OCI-LY7 (cell line): ENCODE results near the gene KIAA1549. TPM values are rescaled to one million over a fixed set of nuclear protein-coding genes. Genes with fewer than 3 reads are reported as not detected.

Experiments
- BruUV-seq: library from RNA; stranded (reverse); fragments of 400-500 nt; replicated peaks from 2 replicates; lab custom pipeline; 2021; lab: Mats Ljungman, UMichigan
- CTCF ChIA-PET: fragments of 300-600 bp; sonication (Branson Sonifier 250); formaldehyde crosslinking; loops from one replicate; lab custom pipeline; 2022; ENCODE audit warnings: antibody characterized with exemption; ENCODE audit not compliant: unreplicated experiment; lab: Charles Lee
- POLR2A ChIA-PET: fragments of 300-600 bp; sonication (Branson Sonifier 250); formaldehyde crosslinking; loops from one replicate; lab custom pipeline; 2022; ENCODE audit warnings: antibody characterized with exemption; lab: Charles Lee
- DNase-seq: peaks from one replicate; pipeline ENCODE4 v3.0.0-alpha.2; 2015; ENCODE audit warnings: low spot score
- H2AFZ ChIP-seq: fragments of 200-600 bp; sonication (generic), shearing (Covaris generic); 2 replicates; pipeline ENCODE4 v1.6.1; 2014; ENCODE audit warnings: mild to moderate bottlenecking, antibody characterized with exemption, low read length, moderate library complexity
- H3K27ac ChIP-seq: fragments of 200-600 bp; sonication (generic); 2 replicates; pipeline ENCODE4 v1.5.1; 2014; ENCODE audit warnings: mixed run types, low read depth, mild to moderate bottlenecking, moderate library complexity, low read length, inconsistent platforms; ENCODE audit not compliant: poor library complexity, severe bottlenecking
- H3K36me3 ChIP-seq: fragments of 200-600 bp; sonication (generic); 2 replicates; pipeline ENCODE4 v1.6.1; 2014; ENCODE audit warnings: mild to moderate bottlenecking, antibody characterized with exemption, low read length, moderate library complexity, mixed read lengths; ENCODE audit not compliant: insufficient read depth
- H3K4me1 ChIP-seq: fragments of 200-600 bp; sonication (generic); 2 replicates; pipeline ENCODE4 v1.5.1; 2014; ENCODE audit warnings: mild to moderate bottlenecking, low read length; ENCODE audit not compliant: insufficient read depth, poor library complexity, severe bottlenecking
- H3K4me2 ChIP-seq: fragments of 200-600 bp; sonication (generic); 2 replicates; pipeline ENCODE4 v1.6.1; 2014; ENCODE audit warnings: mild to moderate bottlenecking, low read length
- H3K4me3 ChIP-seq: fragments of 200-600 bp; sonication (generic); 2 replicates; pipeline ENCODE4 v1.5.1; 2014; ENCODE audit warnings: mild to moderate bottlenecking, low read depth, low read length; ENCODE audit not compliant: poor library complexity, severe bottlenecking
- H3K79me2 ChIP-seq: fragments of 200-600 bp; sonication (generic); 2 replicates; pipeline ENCODE4 v1.6.1; 2016; ENCODE audit warnings: low read depth, mild to moderate bottlenecking, low read length, moderate library complexity, mixed read lengths; ENCODE audit not compliant: insufficient read depth
- H3K9me2 ChIP-seq: fragments of 200-600 bp; sonication (generic); 2 replicates; pipeline ENCODE4 v1.6.1; 2016; ENCODE audit warnings: mild to moderate bottlenecking, low read length, mixed read lengths; ENCODE audit not compliant: insufficient read depth
- H3K9me3 ChIP-seq: fragments of 200-600 bp; sonication (generic); 2 replicates; pipeline ENCODE4 v1.6.1; 2014; ENCODE audit warnings: mild to moderate bottlenecking, mixed run types, low read length, mixed read lengths
- H4K20me1 ChIP-seq: fragments of 200-600 bp; sonication (generic); 2 replicates; pipeline ENCODE4 v1.6.1; 2014; ENCODE audit warnings: mild to moderate bottlenecking, antibody characterized with exemption, low read length, moderate library complexity, mixed read lengths; ENCODE audit not compliant: insufficient read depth
- CTCF ChIP-seq: fragments of 200-600 bp; sonication (generic); conservative IDR thresholded peaks from 2 replicates; pipeline ENCODE4 v1.5.1; 2014; ENCODE audit warnings: mild to moderate bottlenecking, antibody characterized with exemption, low read length, moderate library complexity, mixed read lengths
- EZH2phosphoT487 ChIP-seq: fragments of 200-600 bp; sonication (generic); IDR thresholded peaks from 2 replicates; pipeline ENCODE4 v1.6.1; 2018; ENCODE audit warnings: low read depth, borderline replicate concordance, mild to moderate bottlenecking, mixed run types, antibody characterized with exemption, low read length, moderate library complexity, mixed read lengths
- intact Hi-C: fragments of 100-400 bp; cut with micrococcal nuclease; formaldehyde crosslinking; loops from one replicate; pipeline ENCODE4 v1.10.0; 2022; ENCODE audit not compliant: unreplicated experiment
- total RNA-seq, 2 experiments: library from RNA; depleted of rRNA in 1 of 2; stranded (reverse); fragments of >200 nt in 1 of 2; shearing (Covaris generic) in 1 of 2; gene quantifications; 2 replicates each; pipeline ENCODE4 v1.2.3, GENCODE V29; 2014 to 2022

Gene KIAA1549
- total RNA-seq, 2 experiments from 2014 or later, result 0.03 to 3.0 TPM

- ChIA-PET CTCF (no interaction called here), POLR2A (interaction anchor here (0.7 kb wide), 1 partner anchor 294 kb away, joined by 5 read pairs; no protein-coding TSS in a partner anchor)
- Histone ChIP-seq H3K4me1 (no peaks in the 10 kb centered on the region), H3K36me3 (no peaks in the 10 kb centered on the region), H3K27ac (no peak overlapping the region), H3K79me2 (no peaks in the 10 kb centered on the region), H3K9me3 (peaks cover 7% of the 10 kb centered on the region; the same call in 1 of the 2 replicates), H3K4me2 (no peak overlapping the region), H2AFZ (no peak overlapping the region), H3K4me3 (no peak overlapping the region), H3K9me2 (no peaks in the 10 kb centered on the region), H4K20me1 (no peaks in the 10 kb centered on the region)
- BruUV-seq, result no TSS peak
- DNase-seq, result no peak
- intact Hi-C loops, result no loop called here
- TF ChIP-seq EZH2phosphoT487 (no peak), CTCF (no peak)
These were observed 10.9 kb upstream of the KIAA1549 start for GRCh38 chr7:138992052-138992531.

- H3K79me2 ChIP-seq, result no peaks in the 10 kb centered on the region
- no peak for DNase-seq
- H3K9me2 ChIP-seq, result no peaks in the 10 kb centered on the region
- H3K27ac ChIP-seq, result no peak overlapping the region
- H3K4me1 ChIP-seq, result no peaks in the 10 kb centered on the region
- no peaks in the 10 kb centered on the region for H3K36me3 ChIP-seq
- intact Hi-C loops, result no loop called here
- H4K20me1 ChIP-seq, result no peaks in the 10 kb centered on the region
- peaks cover 7% of the 10 kb centered on the region; the same call in 1 of the 2 replicates for H3K9me3 ChIP-seq
- TF ChIP-seq CTCF, result no peak
- TF ChIP-seq EZH2phosphoT487, result no peak
- ChIA-PET POLR2A (interaction anchor here (0.7 kb wide), 1 partner anchor 49 kb away, joined by 3 read pairs; no protein-coding TSS in a partner anchor), CTCF (no interaction called here)
- BruUV-seq, result no TSS peak
- no peak overlapping the region for H3K4me2 ChIP-seq
- no peak overlapping the region for H3K4me3 ChIP-seq
- no peak overlapping the region for H2AFZ ChIP-seq
These were observed 6.5 kb upstream of the KIAA1549 start for GRCh38 chr7:138987686-138988085.

- ChIA-PET CTCF (no interaction called here), POLR2A (interaction anchor here (0.6 kb wide), 1 partner anchor 508 kb away, joined by 4 read pairs; no protein-coding TSS in a partner anchor)
- H3K79me2 ChIP-seq, result no peaks in the 10 kb centered on the region
- no peak overlapping the region for H3K4me3 ChIP-seq
- no peak for TF ChIP-seq CTCF
- no peaks in the 10 kb centered on the region for H4K20me1 ChIP-seq
- no peaks in the 10 kb centered on the region for H3K4me1 ChIP-seq
- H3K36me3 ChIP-seq, result no peaks in the 10 kb centered on the region
- H2AFZ ChIP-seq, result no peak overlapping the region
- no peak for DNase-seq
- no TSS peak for BruUV-seq
- H3K27ac ChIP-seq, result no peak overlapping the region
- H3K9me3 ChIP-seq, result no peaks in the 10 kb centered on the region
- no peak overlapping the region; the same call in 1 of the 2 replicates for H3K4me2 ChIP-seq
- no peaks in the 10 kb centered on the region for H3K9me2 ChIP-seq
- intact Hi-C loops, result no loop called here
These were observed 1.0 kb upstream of the KIAA1549 start for GRCh38 chr7:138982204-138982623.
